Stomach (tissue), 9 donors: ENCODE results near the gene ACSL6. TPM values are rescaled to one million over a fixed set of nuclear protein-coding genes. Genes with fewer than 3 reads are reported as not detected.

ENCODE experiments used
- DNase-seq, 2 donors: peaks; one replicate each; pipeline versions ENCODE4 v3.0.0 to v3.0.0-alpha.2; 2013 to 2019
- H3K27ac ChIP-seq, 5 donors: fragments of 200-600 bp in 4 of 5; sonication (generic) in 4 of 5; one replicate each; pipeline ENCODE4 v1.5.1; 2013 to 2019; ENCODE audit warnings: mild to moderate bottlenecking in 1 of 5, moderate library complexity in 1 of 5
- H3K27me3 ChIP-seq, 3 donors: fragments of 200-600 bp; sonication (generic); one replicate each; pipeline ENCODE4 v1.5.1; 2017 to 2019; ENCODE audit warnings: mixed run types in 1 of 3
- H3K36me3 ChIP-seq, 4 donors: fragments of 200-600 bp; sonication (generic); 1 replicate in 3 of 4; 2 replicates in 1 of 4; pipeline ENCODE4 v1.5.1; 2016 to 2019
- H3K4me1 ChIP-seq, 4 donors: fragments of 200-600 bp; sonication (generic); one replicate each; pipeline ENCODE4 v1.5.1; 2016 to 2019
- H3K4me3 ChIP-seq, 4 donors: fragments of 200-600 bp; sonication (generic) in 3 of 4; one replicate each; pipeline ENCODE4 v1.5.1; 2016 to 2019; ENCODE audit warnings: mild to moderate bottlenecking in 1 of 4
- H3K9me3 ChIP-seq, 4 donors: fragments of 200-600 bp; sonication (generic); one replicate each; pipeline ENCODE4 v1.5.1; 2016 to 2019
- CTCF ChIP-seq, 7 experiments: fragments of 450-650 bp in 4 of 7; fragments of 200-600 bp in 3 of 7; sonication (generic) in 3 of 7; IDR thresholded peaks; one replicate each; pipeline ENCODE4 v1.5.1; 2016 to 2019; ENCODE audit warnings: antibody characterized with exemption in 7 of 7, control low read depth in 2 of 7, mild to moderate bottlenecking in 1 of 7
- EP300 ChIP-seq: sonication (generic); formaldehyde crosslinking; IDR thresholded peaks from one replicate; pipeline ENCODE4 v1.6.1; 2017; ENCODE audit warnings: antibody characterized with exemption
- POLR2A ChIP-seq, 4 donors: fragments of 450-650 bp; IDR thresholded peaks; one replicate each; pipeline ENCODE4 v1.6.1; 2016; ENCODE audit warnings: antibody characterized with exemption in 4 of 4, control low read depth in 2 of 4, mild to moderate bottlenecking in 1 of 4, moderate library complexity in 1 of 4
- POLR2AphosphoS5 ChIP-seq, 3 donors: sonication (generic); formaldehyde crosslinking; IDR thresholded peaks; one replicate each; pipeline ENCODE4 v1.6.1; 2016; ENCODE audit warnings: antibody characterized with exemption in 3 of 3
- WGBS, 5 donors: extraction: QIAGEN DNeasy Blood & Tissue Kit in 3 of 5; methylation state at CpG; one replicate each; pipeline versions ENCODE4 v1.1.5 to v1.1.7; 2013 to 2018; 5-methylcytosine and 5-hydroxymethylcytosine counted together
- intact Hi-C: fragments of 100-400 bp; cut with DNase I; formaldehyde crosslinking; loops from one replicate; pipeline ENCODE4 v1.15.1; 2023; ENCODE audit warnings: low total_unique reads
- polyA plus RNA-seq, 3 donors: library from polyadenylated mRNA; stranded (reverse); fragments of 200-250 nt; gene quantifications; one replicate each; pipeline ENCODE4 v1.2.3, GENCODE V29; 2013
- total RNA-seq, 5 donors: library from RNA; depleted of rRNA; stranded (reverse); fragments of >200 nt; gene quantifications; one replicate each; pipeline versions ENCODE4 v1.1.0 to v1.2.3, GENCODE V29; 2014 to 2016
- donor health status: healthy with polysubstance abuse.
- donor health status: Bipolar disorder and iron deficiency.
- donor health status: healthy.

ACSL6 gene
- total and polyA plus RNA-seq, 8 donors: 0.19 to 7.2 (median 1.1) TPM; not detected in 2

- no peak for DNase-seq
These were observed 5.9 kb downstream of the ACSL6 start for GRCh38 chr5:132005591-132005990.

GRCh38 chr5:132003982-132004381 is 7.5 kb downstream of the ACSL6 start:
- Histone ChIP-seq H3K4me3 (no peak overlapping the region), H3K36me3 (no peaks in the 10 kb centered on the region), H3K4me1 (peaks cover 0 to 10% (median 5%) of the 10 kb centered on the region in 4 donors), H3K27me3 (peaks cover 0 to 11% (median 0%) of the 10 kb centered on the region in 3 donors), H3K9me3 (no peaks in the 10 kb centered on the region), H3K27ac (no peak overlapping the region)
- no peak for DNase-seq
- intact Hi-C loops: no loop called here
- 69 to 85% (median 81%) methylated on average over 3 of the region's 3 CpGs for WGBS, 5 donors
- TF ChIP-seq CTCF (IDR thresholded peaks at IDR 0.05) (no peak), POLR2AphosphoS5 (IDR thresholded peaks at IDR 0.05) (no peak), EP300 (no peak), POLR2A (IDR thresholded peaks at IDR 0.05) (no peak)

More at GRCh38 chr5:132005591-132005990, 5.9 kb downstream of the ACSL6 start:
- no peaks in the 10 kb centered on the region for H3K36me3 ChIP-seq
- intact Hi-C loops: loop anchor here (5.0 kb wide), 1 partner anchor 418 kb away; no protein-coding TSS in a partner anchor
- peaks cover 0 to 27% (median 1%) of the 10 kb centered on the region in 3 donors for H3K27me3 ChIP-seq
- 88 to 98% (median 91%) methylated on average over 3 of the region's 3 CpGs for WGBS, 5 donors
- H3K4me3 ChIP-seq: no peak overlapping the region
- H3K27ac ChIP-seq: no peak overlapping the region
- H3K4me1 ChIP-seq: peaks cover 0 to 4% (median 0%) of the 10 kb centered on the region in 4 donors
- no peaks in the 10 kb centered on the region for H3K9me3 ChIP-seq
- TF ChIP-seq POLR2A (IDR thresholded peaks at IDR 0.05) (no peak), POLR2AphosphoS5 (IDR thresholded peaks at IDR 0.05) (no peak), CTCF (IDR thresholded peaks at IDR 0.05) (no peak), EP300 (no peak)

GRCh38 chr5:132003170-132003744 is 8.2 kb downstream of the ACSL6 start:
- intact Hi-C loops: no loop called here
- H3K9me3 ChIP-seq: no peaks in the 10 kb centered on the region
- DNase-seq: peak in 1 of 2 donors; percentile 64
- no peaks in the 10 kb centered on the region for H3K36me3 ChIP-seq
- H3K27me3 ChIP-seq: peaks cover 0 to 7% (median 0%) of the 10 kb centered on the region in 3 donors
- no peak overlapping the region for H3K27ac ChIP-seq
- 37 to 54% (median 50%) methylated on average over 10 to 12 of the region's 12 CpGs for WGBS, 5 donors
- TF ChIP-seq CTCF (IDR thresholded peaks at IDR 0.05) (no peak), EP300 (no peak), POLR2A (IDR thresholded peaks at IDR 0.05) (no peak), POLR2AphosphoS5 (IDR thresholded peaks at IDR 0.05) (no peak)
- no peak overlapping the region for H3K4me3 ChIP-seq
- peaks cover 0 to 10% (median 5%) of the 10 kb centered on the region in 4 donors for H3K4me1 ChIP-seq

GRCh38 chr5:132002757-132003156 is 8.7 kb downstream of the ACSL6 start:
- Histone ChIP-seq H3K9me3 (no peaks in the 10 kb centered on the region), H3K27ac (no peak overlapping the region), H3K27me3 (peaks cover 0 to 7% (median 0%) of the 10 kb centered on the region in 3 donors), H3K36me3 (no peaks in the 10 kb centered on the region), H3K4me1 (peaks cover 0 to 13% (median 5%) of the 10 kb centered on the region in 4 donors), H3K4me3 (no peak overlapping the region)
- DNase-seq: no peak
- WGBS, 5 donors: 81 to 90% (median 84%) methylated on average over 2 of the region's 2 CpGs
- TF ChIP-seq CTCF (IDR thresholded peaks at IDR 0.05): no peak
- no peak for TF ChIP-seq EP300
- TF ChIP-seq POLR2AphosphoS5 (IDR thresholded peaks at IDR 0.05): no peak
- no peak for TF ChIP-seq POLR2A (IDR thresholded peaks at IDR 0.05)
- intact Hi-C loops: no loop called here
